Measurements from ENCODE around the gene FOXE3. TPM values are rescaled to one million over a fixed set of nuclear protein-coding genes. Genes with fewer than 3 reads are reported as not detected.

Gene FOXE3
- total RNA-seq, 4 donors from 2014 or later: not detected

DNA sequence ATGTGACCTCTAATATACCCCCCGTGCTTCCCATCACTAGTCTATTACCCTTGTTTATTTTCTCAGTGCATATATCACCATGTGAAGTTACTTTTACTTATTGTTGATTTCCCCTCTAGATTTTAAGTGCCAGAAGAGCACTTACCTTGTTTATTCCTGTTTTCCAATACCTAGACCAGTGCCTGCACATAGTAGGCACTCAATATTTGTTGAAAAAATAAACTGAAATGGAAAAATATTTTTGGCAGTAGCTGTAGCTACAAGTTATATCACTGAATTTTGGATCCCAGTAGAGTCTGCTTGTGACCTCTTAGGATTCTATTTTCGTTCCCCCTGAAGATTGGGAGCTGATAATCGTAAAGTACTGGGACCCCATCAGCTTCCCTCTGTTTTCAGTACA, 32.0 kb upstream of the FOXE3 start:
- TF ChIP-seq, protein P1, sequence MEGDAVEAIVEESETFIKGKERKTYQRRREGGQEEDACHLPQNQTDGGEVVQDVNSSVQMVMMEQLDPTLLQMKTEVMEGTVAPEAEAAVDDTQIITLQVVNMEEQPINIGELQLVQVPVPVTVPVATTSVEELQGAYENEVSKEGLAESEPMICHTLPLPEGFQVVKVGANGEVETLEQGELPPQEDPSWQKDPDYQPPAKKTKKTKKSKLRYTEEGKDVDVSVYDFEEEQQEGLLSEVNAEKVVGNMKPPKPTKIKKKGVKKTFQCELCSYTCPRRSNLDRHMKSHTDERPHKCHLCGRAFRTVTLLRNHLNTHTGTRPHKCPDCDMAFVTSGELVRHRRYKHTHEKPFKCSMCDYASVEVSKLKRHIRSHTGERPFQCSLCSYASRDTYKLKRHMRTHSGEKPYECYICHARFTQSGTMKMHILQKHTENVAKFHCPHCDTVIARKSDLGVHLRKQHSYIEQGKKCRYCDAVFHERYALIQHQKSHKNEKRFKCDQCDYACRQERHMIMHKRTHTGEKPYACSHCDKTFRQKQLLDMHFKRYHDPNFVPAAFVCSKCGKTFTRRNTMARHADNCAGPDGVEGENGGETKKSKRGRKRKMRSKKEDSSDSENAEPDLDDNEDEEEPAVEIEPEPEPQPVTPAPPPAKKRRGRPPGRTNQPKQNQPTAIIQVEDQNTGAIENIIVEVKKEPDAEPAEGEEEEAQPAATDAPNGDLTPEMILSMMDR (IDR thresholded peaks at IDR 0.05): no peak
- ATAC-seq (ENCODE audit: low FRiP score) (no peak), DNase-seq (ENCODE audit: low spot score) (no peak)

DNA sequence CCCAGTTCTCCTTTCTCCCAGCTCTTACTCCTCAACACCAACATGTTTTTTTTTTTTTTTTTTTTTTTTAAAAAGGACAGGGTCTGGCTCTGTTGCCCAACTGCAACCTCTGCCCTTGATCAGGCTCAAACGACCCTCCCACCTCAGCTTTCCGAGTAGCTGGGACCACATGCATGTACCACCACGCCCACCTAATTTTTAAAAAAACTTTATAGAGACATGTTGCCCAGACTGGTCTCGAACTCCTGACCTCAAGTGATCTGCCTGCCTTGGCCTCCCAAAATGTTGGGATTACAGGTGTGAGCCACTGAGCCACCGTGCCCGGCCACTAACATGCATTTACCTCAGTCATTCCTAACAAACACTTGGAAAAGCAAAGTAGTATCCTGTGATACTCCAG, 31.1 kb upstream of the FOXE3 start:
- TF ChIP-seq, protein P1 (IDR thresholded peaks at IDR 0.05): no peak

DNA sequence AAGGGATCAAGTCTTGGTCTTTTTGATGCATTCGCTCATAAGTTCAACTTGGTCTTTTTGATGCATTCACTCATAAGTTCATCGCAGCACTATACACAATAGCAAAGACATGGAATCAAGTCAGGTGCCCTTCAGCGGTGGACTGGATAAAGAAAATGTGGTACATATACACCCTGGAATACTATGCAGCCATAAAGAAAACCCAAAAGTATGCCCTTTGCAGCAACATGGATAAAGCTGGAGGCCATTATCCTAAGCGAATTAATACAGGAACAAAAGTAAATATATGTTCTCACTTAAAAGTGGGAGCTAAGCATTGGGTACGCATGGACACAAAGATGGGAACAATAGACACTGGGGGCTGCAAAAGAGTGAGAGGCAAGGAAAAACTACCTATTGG, 29.8 kb upstream of the FOXE3 start:
- DNase-seq (ENCODE audit: low spot score) (no peak), ATAC-seq (ENCODE audit: low FRiP score) (no peak)
- TF ChIP-seq, protein P1 (IDR thresholded peaks at IDR 0.05): no peak

More for the DNA sequence above, 31.1 kb upstream of the FOXE3 start:
- ATAC-seq (ENCODE audit: low FRiP score): no peak
- no peak for DNase-seq (ENCODE audit: low spot score)

DNA sequence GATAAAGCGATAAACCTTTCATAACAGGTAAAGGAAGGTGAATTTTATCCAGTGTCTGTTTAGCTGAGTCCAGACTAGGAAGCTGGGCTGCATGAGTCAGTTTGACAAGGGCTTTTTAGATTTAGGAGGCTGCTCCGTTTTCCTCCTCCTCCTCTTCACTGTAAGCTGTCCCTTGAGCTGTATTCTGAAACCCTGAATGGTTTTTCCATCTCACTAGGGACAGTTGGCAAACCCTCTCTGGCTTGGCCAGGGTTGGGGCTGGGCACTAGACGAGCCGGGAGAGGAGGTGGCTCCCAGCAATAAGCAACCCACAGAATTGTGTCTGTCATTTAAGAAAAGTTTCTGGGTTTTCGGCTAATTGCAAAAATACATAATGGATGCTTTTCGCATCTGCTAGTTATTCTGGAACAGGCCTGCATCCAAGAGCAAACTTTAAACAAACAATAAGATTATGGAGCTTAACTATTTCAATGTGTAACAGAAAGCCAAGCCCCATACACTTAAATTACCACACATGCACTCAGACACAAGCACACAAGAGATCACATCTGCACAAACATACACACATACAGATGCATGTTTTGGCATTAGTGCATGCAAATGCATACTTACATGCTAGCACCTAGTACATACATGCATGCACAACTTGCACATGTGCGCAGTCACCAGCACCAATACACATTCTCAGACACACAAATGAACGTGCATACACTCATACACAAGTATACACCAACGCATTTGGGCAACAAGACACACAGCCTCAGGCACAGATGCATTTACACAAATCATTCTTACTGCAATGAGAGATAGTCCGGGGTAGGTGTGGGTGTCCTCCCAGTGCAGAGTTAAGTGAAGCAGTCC, 27.8 kb upstream of the FOXE3 start:
- TF ChIP-seq, protein P1 (IDR thresholded peaks at IDR 0.05): no peak
- DNase-seq (ENCODE audit: low spot score) (no peak), ATAC-seq (ENCODE audit: low FRiP score) (no peak)

DNA sequence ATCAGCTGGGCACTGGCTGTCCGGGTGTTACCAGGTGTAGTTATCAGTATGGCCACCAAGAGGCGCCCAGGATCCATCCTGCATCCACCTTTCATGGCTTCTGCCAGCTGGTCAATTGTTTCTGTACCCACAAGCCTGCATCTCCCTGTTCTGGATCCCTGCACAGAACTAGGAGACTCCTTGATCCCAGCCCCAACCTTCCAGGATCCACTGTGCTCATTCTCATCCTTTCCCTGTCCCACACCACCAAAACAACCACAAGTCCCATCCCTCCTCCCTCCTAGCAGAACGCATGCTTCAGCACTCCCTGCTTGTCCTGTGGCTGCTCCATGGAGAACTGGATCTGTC, 27.2 kb upstream of the FOXE3 start:
- DNase-seq (ENCODE audit: low spot score): peak; percentile 49
- TF ChIP-seq, protein P1 (IDR thresholded peaks at IDR 0.05): peak in 1 of 3 donors; percentile 68
- ATAC-seq (ENCODE audit: low FRiP score): peak; percentile 70

DNA sequence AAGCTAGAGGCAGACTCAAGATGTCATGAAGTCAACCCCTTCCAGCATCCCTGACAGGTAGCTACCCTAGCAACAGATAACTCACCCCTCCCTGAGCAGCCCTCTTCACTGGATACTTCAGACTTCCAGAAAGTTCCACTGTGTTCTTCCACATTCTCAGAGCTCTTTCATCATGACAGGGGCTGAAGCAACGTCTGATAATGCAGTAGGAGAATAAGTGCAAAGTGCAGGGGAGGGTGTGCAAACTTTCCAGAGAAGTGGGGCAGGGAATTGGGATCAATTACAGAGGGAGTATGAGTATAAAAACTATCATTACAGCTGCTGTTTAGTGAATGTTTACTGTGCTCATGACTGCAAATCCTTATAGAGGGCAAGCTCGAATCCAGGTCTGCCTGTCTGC, 26.4 kb upstream of the FOXE3 start:
- ATAC-seq (ENCODE audit: low FRiP score) (no peak), DNase-seq (ENCODE audit: low spot score) (no peak)
- TF ChIP-seq, protein P1 (IDR thresholded peaks at IDR 0.05): no peak

DNA sequence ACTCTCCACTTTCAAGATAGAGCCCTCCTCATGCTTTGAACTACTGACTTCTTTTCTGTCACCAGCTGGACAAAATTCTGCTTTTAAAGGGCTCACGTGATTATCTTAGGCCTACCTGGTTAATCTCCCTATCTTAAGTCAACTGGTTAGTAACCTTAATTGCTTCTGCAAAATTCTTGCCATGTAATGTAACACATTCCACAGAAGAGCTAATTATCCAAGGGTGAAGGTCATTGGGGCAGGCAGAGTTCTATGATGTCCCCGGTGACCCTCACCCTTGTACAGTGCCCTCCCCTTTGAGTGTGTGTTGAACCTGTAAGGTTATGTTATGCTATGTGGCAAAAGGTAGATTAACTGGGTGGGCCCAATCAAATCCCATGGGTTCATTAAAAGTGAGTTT, 25.2 kb upstream of the FOXE3 start:
- ATAC-seq (ENCODE audit: low FRiP score): no peak
- DNase-seq (ENCODE audit: low spot score): no peak
- TF ChIP-seq, protein P1 (IDR thresholded peaks at IDR 0.05): no peak
